ENCODE measurements around the gene REN. TPM values are rescaled to one million over a fixed set of nuclear protein-coding genes. Genes with fewer than 3 reads are reported as not detected.

The REN gene
- total and polyA plus RNA-seq, 9 of the 15 experiments (the other 6 are each of a cell fraction or from before 2014, with no cell fraction given): 1.7 to 9.9 (median 3.1) TPM

DNA sequence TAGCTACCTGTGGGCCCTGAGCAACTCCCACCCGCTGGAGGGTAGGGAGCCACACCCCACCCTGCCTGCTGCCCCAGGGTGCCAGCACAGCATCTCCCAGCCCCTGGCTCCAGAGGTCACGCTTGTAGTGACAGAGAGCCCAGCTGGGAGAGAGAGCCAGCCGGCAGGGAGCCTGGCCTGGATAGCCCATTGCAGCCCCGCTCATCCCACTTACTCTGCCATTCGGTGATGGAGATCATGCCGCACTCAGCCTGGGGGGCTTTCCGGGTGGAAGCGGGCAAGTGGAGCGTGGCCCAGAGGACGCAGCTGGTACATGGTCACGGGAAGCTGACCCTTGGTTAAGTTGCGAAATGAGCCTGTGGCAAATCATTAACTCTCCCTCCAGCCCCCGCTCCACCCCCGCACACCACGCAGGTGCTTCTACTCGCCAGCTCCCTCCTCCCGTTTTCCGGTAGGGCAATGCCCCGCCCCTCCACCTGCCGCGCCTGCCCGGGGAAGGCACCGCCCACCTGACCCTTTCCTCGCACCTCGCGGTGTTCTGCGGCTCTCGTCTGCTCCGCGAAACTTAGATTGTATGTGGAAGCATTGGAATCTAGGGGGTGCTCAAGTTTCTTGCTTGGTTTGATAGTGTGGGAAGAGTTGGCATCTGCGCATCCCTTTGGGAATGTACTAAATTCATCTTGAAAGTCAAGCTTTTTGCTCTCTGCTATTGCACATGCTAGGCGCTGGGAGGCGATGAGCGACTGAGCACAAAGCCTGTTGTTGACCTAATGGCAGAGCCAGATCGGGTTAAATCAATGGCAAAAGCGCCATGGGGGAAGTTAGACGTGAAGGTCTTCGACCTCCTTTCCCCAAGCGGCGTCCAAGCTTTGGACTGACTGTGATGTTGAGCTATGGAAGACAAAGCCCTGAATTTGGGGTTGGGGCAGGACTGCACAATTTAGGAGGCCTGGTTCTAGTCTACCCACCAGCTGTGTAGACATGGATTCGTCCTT is 47.8 kb upstream of the REN start, which contains the start of gene GOLT1A (continued):
- TF ChIP-seq ATF7 (IDR thresholded peaks at IDR 0.05) (0 out of 2 replicates have a peak, but pooled peaks have one; percentile 27), TOE1 (IDR thresholded peaks at IDR 0.05; ENCODE audit: borderline replicate concordance) (no peak), TOE1 (CRISPR knock-in tag; IDR thresholded peaks at IDR 0.05; ENCODE audit: borderline replicate concordance, low read depth) (0 out of 2 replicates have a peak, but pooled peaks have one; percentile 49), NCOA4 (IDR thresholded peaks at IDR 0.05; ENCODE audit: partially characterized antibody) (no peak), STAG1 (CRISPR knock-in tag; IDR thresholded peaks at IDR 0.05; ENCODE audit: borderline replicate concordance) (peak; percentile 61; the same call in 1 of the 2 replicates), MAFF (IDR thresholded peaks at IDR 0.05; ENCODE audit: low read length) (no peak), ZEB2 (IDR thresholded peaks at IDR 0.05) (peak; percentile 48), ESRRA (IDR thresholded peaks at IDR 0.05; ENCODE audit: borderline replicate concordance, low read depth) (peak; percentile 15; the same call in 1 of the 2 replicates), NR2C2 (CRISPR knock-in tag; IDR thresholded peaks at IDR 0.05) (0 out of 2 replicates have a peak, but pooled peaks have one; percentile 35), NR2C2 (tag; IDR thresholded peaks at IDR 0.05) (peak; percentile 40; the same call in 1 of the 2 replicates), ILF3 (IDR thresholded peaks at IDR 0.05; ENCODE audit: borderline replicate concordance) (no peak), PTRF (tag; IDR thresholded peaks at IDR 0.05) (no peak), ZNF253 (CRISPR knock-in tag; conservative IDR thresholded peaks at IDR 0.05) (no peak)
- TF ChIP-seq, protein P1, sequence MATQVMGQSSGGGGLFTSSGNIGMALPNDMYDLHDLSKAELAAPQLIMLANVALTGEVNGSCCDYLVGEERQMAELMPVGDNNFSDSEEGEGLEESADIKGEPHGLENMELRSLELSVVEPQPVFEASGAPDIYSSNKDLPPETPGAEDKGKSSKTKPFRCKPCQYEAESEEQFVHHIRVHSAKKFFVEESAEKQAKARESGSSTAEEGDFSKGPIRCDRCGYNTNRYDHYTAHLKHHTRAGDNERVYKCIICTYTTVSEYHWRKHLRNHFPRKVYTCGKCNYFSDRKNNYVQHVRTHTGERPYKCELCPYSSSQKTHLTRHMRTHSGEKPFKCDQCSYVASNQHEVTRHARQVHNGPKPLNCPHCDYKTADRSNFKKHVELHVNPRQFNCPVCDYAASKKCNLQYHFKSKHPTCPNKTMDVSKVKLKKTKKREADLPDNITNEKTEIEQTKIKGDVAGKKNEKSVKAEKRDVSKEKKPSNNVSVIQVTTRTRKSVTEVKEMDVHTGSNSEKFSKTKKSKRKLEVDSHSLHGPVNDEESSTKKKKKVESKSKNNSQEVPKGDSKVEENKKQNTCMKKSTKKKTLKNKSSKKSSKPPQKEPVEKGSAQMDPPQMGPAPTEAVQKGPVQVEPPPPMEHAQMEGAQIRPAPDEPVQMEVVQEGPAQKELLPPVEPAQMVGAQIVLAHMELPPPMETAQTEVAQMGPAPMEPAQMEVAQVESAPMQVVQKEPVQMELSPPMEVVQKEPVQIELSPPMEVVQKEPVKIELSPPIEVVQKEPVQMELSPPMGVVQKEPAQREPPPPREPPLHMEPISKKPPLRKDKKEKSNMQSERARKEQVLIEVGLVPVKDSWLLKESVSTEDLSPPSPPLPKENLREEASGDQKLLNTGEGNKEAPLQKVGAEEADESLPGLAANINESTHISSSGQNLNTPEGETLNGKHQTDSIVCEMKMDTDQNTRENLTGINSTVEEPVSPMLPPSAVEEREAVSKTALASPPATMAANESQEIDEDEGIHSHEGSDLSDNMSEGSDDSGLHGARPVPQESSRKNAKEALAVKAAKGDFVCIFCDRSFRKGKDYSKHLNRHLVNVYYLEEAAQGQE (IDR thresholded peaks at IDR 0.05; ENCODE audit: borderline replicate concordance): peak; percentile 80
- TF ChIP-seq, protein P1 (CRISPR knock-in tag; IDR thresholded peaks at IDR 0.05; ENCODE audit: low read depth): no peak
- TF ChIP-seq, protein P2, sequence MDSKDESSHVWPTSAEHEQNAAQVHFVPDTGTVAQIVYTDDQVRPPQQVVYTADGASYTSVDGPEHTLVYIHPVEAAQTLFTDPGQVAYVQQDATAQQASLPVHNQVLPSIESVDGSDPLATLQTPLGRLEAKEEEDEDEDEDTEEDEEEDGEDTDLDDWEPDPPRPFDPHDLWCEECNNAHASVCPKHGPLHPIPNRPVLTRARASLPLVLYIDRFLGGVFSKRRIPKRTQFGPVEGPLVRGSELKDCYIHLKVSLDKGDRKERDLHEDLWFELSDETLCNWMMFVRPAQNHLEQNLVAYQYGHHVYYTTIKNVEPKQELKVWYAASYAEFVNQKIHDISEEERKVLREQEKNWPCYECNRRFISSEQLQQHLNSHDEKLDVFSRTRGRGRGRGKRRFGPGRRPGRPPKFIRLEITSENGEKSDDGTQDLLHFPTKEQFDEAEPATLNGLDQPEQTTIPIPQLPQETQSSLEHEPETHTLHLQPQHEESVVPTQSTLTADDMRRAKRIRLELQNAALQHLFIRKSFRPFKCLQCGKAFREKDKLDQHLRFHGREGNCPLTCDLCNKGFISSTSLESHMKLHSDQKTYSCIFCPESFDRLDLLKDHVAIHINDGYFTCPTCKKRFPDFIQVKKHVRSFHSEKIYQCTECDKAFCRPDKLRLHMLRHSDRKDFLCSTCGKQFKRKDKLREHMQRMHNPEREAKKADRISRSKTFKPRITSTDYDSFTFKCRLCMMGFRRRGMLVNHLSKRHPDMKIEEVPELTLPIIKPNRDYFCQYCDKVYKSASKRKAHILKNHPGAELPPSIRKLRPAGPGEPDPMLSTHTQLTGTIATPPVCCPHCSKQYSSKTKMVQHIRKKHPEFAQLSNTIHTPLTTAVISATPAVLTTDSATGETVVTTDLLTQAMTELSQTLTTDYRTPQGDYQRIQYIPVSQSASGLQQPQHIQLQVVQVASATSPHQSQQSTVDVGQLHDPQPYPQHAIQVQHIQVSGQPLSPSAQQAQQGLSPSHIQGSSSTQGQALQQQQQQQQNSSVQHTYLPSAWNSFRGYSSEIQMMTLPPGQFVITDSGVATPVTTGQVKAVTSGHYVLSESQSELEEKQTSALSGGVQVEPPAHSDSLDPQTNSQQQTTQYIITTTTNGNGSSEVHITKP (IDR thresholded peaks at IDR 0.05; ENCODE audit: partially characterized antibody): peak; percentile 92

Measured in K562 (cell line).